Loucy (cell line): ENCODE measurements around the gene CCDC3.

Source experiments
- EZH2phosphoT487 ChIP-seq: fragments of 200-600 bp; IDR thresholded peaks from 2 replicates; pipeline ENCODE4 v1.6.1; 2018; ENCODE audit warnings: antibody characterized with exemption, mild to moderate bottlenecking, moderate library complexity, borderline replicate concordance
- TF ChIP-seq, protein P1 (sequence below): fragments of 200-600 bp; sonication (generic); conservative IDR thresholded peaks from 2 replicates; pipeline ENCODE4 v1.5.1; 2014; ENCODE audit warnings: mild to moderate bottlenecking, antibody characterized with exemption, low read length

DNA sequence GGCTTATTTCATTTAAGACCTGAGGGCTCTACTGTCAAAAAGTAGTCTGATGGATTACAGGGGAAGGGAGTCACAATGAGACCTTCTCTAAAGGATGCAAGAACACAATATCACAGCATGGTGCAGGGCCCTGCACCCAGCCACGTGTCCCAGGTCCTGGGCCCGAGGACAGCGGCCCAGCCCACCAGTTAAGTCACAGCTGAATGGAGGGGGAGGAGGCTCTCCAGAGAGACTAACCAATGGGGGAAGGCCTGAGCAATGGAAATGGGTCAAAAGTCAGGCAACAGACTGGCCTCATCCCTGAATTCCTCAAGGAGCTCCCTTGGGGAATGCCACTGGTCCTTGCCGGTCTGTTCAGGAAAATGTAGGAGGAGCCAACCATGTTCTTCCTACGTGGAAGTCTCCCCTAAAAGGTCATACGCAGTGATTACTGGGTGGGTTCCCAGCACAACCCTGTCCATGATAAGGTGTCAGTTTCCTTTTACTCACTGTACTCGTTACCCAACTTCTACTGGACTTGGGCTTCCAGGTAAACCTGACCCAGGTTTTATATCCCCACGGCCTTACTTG, 28.3 kb downstream of the CCDC3 start:
- TF ChIP-seq, protein P1, sequence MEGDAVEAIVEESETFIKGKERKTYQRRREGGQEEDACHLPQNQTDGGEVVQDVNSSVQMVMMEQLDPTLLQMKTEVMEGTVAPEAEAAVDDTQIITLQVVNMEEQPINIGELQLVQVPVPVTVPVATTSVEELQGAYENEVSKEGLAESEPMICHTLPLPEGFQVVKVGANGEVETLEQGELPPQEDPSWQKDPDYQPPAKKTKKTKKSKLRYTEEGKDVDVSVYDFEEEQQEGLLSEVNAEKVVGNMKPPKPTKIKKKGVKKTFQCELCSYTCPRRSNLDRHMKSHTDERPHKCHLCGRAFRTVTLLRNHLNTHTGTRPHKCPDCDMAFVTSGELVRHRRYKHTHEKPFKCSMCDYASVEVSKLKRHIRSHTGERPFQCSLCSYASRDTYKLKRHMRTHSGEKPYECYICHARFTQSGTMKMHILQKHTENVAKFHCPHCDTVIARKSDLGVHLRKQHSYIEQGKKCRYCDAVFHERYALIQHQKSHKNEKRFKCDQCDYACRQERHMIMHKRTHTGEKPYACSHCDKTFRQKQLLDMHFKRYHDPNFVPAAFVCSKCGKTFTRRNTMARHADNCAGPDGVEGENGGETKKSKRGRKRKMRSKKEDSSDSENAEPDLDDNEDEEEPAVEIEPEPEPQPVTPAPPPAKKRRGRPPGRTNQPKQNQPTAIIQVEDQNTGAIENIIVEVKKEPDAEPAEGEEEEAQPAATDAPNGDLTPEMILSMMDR: no peak
- no peak for TF ChIP-seq EZH2phosphoT487
